ENCODE measurements around the gene EYA4. TPM values are rescaled to one million over a fixed set of nuclear protein-coding genes. Genes with fewer than 3 reads are reported as not detected.

Gene EYA4
- total RNA-seq, 4 donors from 2014 or later = 0.09 to 1.1 (median 0.61) TPM

- H3K27me3 ChIP-seq = no peaks in the 10 kb centered on the region
- WGBS, 2 donors = 44 to 48% methylated on average over 6 of the region's 6 CpGs
- no peak for DNase-seq
- no peaks in the 10 kb centered on the region for H3K9me3 ChIP-seq
- TF ChIP-seq CTCF (IDR thresholded peaks at IDR 0.05) (no peak), POLR2A (IDR thresholded peaks at IDR 0.05) (no peak)
- H3K27ac ChIP-seq = no peak overlapping the region
- intact Hi-C loops (cut with DNase I) = no loop called here
- H3K4me1 ChIP-seq = no peaks in the 10 kb centered on the region
- H3K36me3 ChIP-seq = no peaks in the 10 kb centered on the region
- H3K4me3 ChIP-seq = no peak overlapping the region
Measured at GRCh38 chr6:133410638-133411435, 169.7 kb downstream of the EYA4 start.

- no peak for TF ChIP-seq POLR2A (IDR thresholded peaks at IDR 0.05)
- no peak for TF ChIP-seq CTCF (IDR thresholded peaks at IDR 0.05)
- no peak overlapping the region for H3K27ac ChIP-seq
Measured at GRCh38 chr6:133411757-133412156, 170.6 kb downstream of the EYA4 start.

GRCh38 chr6:133415262-133415661 is 174.1 kb downstream of the EYA4 start:
- Histone ChIP-seq H3K36me3 (no peaks in the 10 kb centered on the region), H3K4me3 (no peak overlapping the region), H3K27ac (no peak overlapping the region), H3K27me3 (no peaks in the 10 kb centered on the region), H3K9me3 (no peaks in the 10 kb centered on the region), H3K4me1 (no peaks in the 10 kb centered on the region)
- 45 to 66% methylated on average over 5 of the region's 5 CpGs for WGBS, 2 donors
- intact Hi-C loops (cut with DNase I) = no loop called here
- DNase-seq = no peak
- TF ChIP-seq CTCF (IDR thresholded peaks at IDR 0.05) (no peak), POLR2A (IDR thresholded peaks at IDR 0.05) (no peak)

More at GRCh38 chr6:133411757-133412156, 170.6 kb downstream of the EYA4 start:
- no peak for DNase-seq
- Histone ChIP-seq H3K27me3 (no peaks in the 10 kb centered on the region), H3K9me3 (no peaks in the 10 kb centered on the region), H3K4me1 (no peaks in the 10 kb centered on the region), H3K4me3 (no peak overlapping the region), H3K36me3 (no peaks in the 10 kb centered on the region)
- intact Hi-C loops (cut with DNase I) = no loop called here

GRCh38 chr6:133418108-133418507 is 177.0 kb downstream of the EYA4 start:
- Histone ChIP-seq H3K27me3 (no peaks in the 10 kb centered on the region), H3K4me3 (no peak overlapping the region), H3K36me3 (no peaks in the 10 kb centered on the region), H3K27ac (no peak overlapping the region), H3K4me1 (no peaks in the 10 kb centered on the region), H3K9me3 (no peaks in the 10 kb centered on the region)
- intact Hi-C loops (cut with DNase I) = no loop called here
- 14 to 26% methylated on average over 2 of the region's 2 CpGs for WGBS, 2 donors
- no peak for DNase-seq
- no peak for TF ChIP-seq CTCF (IDR thresholded peaks at IDR 0.05)
- TF ChIP-seq POLR2A (IDR thresholded peaks at IDR 0.05) = no peak

- Histone ChIP-seq H3K4me1 (no peaks in the 10 kb centered on the region), H3K36me3 (no peaks in the 10 kb centered on the region), H3K27ac (no peak overlapping the region), H3K9me3 (no peaks in the 10 kb centered on the region), H3K4me3 (no peak overlapping the region), H3K27me3 (no peaks in the 10 kb centered on the region)
- no peak for DNase-seq
- TF ChIP-seq POLR2A (IDR thresholded peaks at IDR 0.05) (no peak), CTCF (IDR thresholded peaks at IDR 0.05) (no peak)
- 52 to 73% methylated on average over 2 of the region's 2 CpGs for WGBS, 2 donors
- intact Hi-C loops (cut with DNase I) = no loop called here
Measured at GRCh38 chr6:133423242-133423641, 182.1 kb downstream of the EYA4 start.

All from esophagus squamous epithelium (tissue), 5 donors.